Keratinocyte (primary cell): ENCODE measurements around the gene CPS1. TPM values are rescaled to one million over a fixed set of nuclear protein-coding genes. Genes with fewer than 3 reads are reported as not detected.
A peak's percentile ranks its signal among the peaks of the same experiment; 100 is the strongest.

Source experiments
- DNase-seq: peaks from one replicate; pipeline ENCODE4 v3.0.0-alpha.2; 2011; ENCODE audit warnings: low read depth, missing footprints, low spot score
- FAIRE-seq: peaks from 2 replicates; lab custom pipeline; 2011; peaks lifted over from hg19 to GRCh38; lab: Jason Lieb, UNC
- H2AFZ ChIP-seq: 2 replicates; pipeline ENCODE4 v1.6.0; 2012; ENCODE audit warnings: low read length, control low read depth, inconsistent platforms; ENCODE audit not compliant: control insufficient read depth
- H3K27ac ChIP-seq: 2 replicates; pipeline ENCODE4 v1.5.1; 2011; ENCODE audit warnings: low read length; ENCODE audit not compliant: control insufficient read depth, insufficient read depth
- H3K27me3 ChIP-seq: 3 replicates; pipeline ENCODE4 v1.6.0; 2011; ENCODE audit warnings: low read length; ENCODE audit not compliant: control insufficient read depth, insufficient read depth; ENCODE audit errors: extremely low read depth
- H3K36me3 ChIP-seq, 2 experiments: 2 replicates in 1 of 2; 3 replicates in 1 of 2; pipeline ENCODE4 v1.5.1; 2011; ENCODE audit warnings: low read length in 2 of 2, mild to moderate bottlenecking in 1 of 2; ENCODE audit not compliant: control insufficient read depth in 2 of 2, insufficient read depth in 2 of 2; ENCODE audit errors: extremely low read depth in 1 of 2
- H3K4me1 ChIP-seq: 3 replicates; pipeline ENCODE4 v1.5.1; 2011; ENCODE audit warnings: low read length; ENCODE audit not compliant: control insufficient read depth, insufficient read depth; ENCODE audit errors: extremely low read depth
- H3K4me2 ChIP-seq: 3 replicates; pipeline ENCODE4 v1.6.0; 2011; ENCODE audit warnings: low read depth, low read length; ENCODE audit not compliant: control insufficient read depth, insufficient read depth; ENCODE audit errors: extremely low read depth
- H3K4me3 ChIP-seq, 3 experiments: fragments of 200-600 bp in 1 of 3; sonication (generic) in 1 of 3; 2 replicates in 2 of 3; 3 replicates in 1 of 3; pipeline ENCODE4 v1.5.1; 2011 to 2016; ENCODE audit warnings: low read length in 3 of 3, mild to moderate bottlenecking in 3 of 3, control low read depth in 2 of 3, inconsistent platforms in 1 of 3, low read depth in 1 of 3, mixed read lengths in 1 of 3, mixed run types in 1 of 3, moderate library complexity in 1 of 3; ENCODE audit not compliant: control insufficient read depth in 2 of 3, insufficient read depth in 2 of 3; ENCODE audit errors: extremely low read depth in 1 of 3
- H3K79me2 ChIP-seq: 2 replicates; pipeline ENCODE4 v1.6.0; 2012; ENCODE audit warnings: low read length; ENCODE audit not compliant: control insufficient read depth, insufficient read depth
- H3K9ac ChIP-seq: 3 replicates; pipeline ENCODE4 v1.6.0; 2011; ENCODE audit warnings: low read length; ENCODE audit not compliant: control insufficient read depth, insufficient read depth; ENCODE audit errors: extremely low read depth
- H3K9me1 ChIP-seq: 3 replicates; pipeline ENCODE4 v1.6.0; 2011; ENCODE audit warnings: low read length; ENCODE audit not compliant: control insufficient read depth, insufficient read depth; ENCODE audit errors: extremely low read depth
- H3K9me3 ChIP-seq: 2 replicates; pipeline ENCODE4 v1.5.1; 2012; ENCODE audit warnings: low read depth, low read length; ENCODE audit not compliant: control insufficient read depth
- H4K20me1 ChIP-seq: 3 replicates; pipeline ENCODE4 v1.6.0; 2011; ENCODE audit warnings: low read length; ENCODE audit not compliant: control insufficient read depth, insufficient read depth; ENCODE audit errors: extremely low read depth
- CTCF ChIP-seq, 3 experiments: IDR thresholded peaks in 1 of 3; conservative IDR thresholded peaks in 1 of 3; optimal IDR thresholded peaks in 1 of 3; 2 replicates in 2 of 3; 3 replicates in 1 of 3; pipeline versions ENCODE3 to v1.5.1; 2011; ENCODE audit warnings: low read length in 3 of 3, mild to moderate bottlenecking in 3 of 3, moderate library complexity in 2 of 3, control low read depth in 1 of 3, inconsistent platforms in 1 of 3; ENCODE audit not compliant: insufficient read depth in 2 of 3; ENCODE audit errors: extremely low read depth in 1 of 3
- EZH2 ChIP-seq: IDR thresholded peaks from one replicate; pipeline ENCODE4 v1.6.1; 2012; ENCODE audit warnings: inconsistent platforms, mild to moderate bottlenecking, low read length, moderate library complexity
- dilution Hi-C: fragments of 300-500 bp; cut with MboI; formaldehyde crosslinking; loops from one replicate; pipeline ENCODE4 v1.7.0; 2020; ENCODE audit warnings: low sequenced_read_pairs; ENCODE audit not compliant: extremely low pct_ligation_motif_present
- polyA plus RNA-seq, 5 experiments: library from polyadenylated mRNA; depleted of rRNA in 3 of 5; stranded (reverse) in 3 of 5; stranded (forward) in 1 of 5; unstranded in 1 of 5; fragments of >200 nt; gene quantifications; 1 replicate in 1 of 5; 2 replicates in 3 of 5; 3 replicates in 1 of 5; pipeline versions ENCODE4 v1.2.1 to v1.2.3, GENCODE V29; 2011 to 2012; ENCODE audit warnings: missing spikeins in 2 of 5, low read depth in 1 of 5, low replicate concordance in 1 of 5

The CPS1 gene
- polyA plus RNA-seq, 1 donor (not counting 4 experiments of a cell fraction or from before 2014, with no cell fraction given), result 33.0 TPM

GRCh38 chr2:210617318-210617717 is 60.9 kb downstream of the CPS1 start:
- dilution Hi-C loops, result no loop called here
- no peak for TF ChIP-seq EZH2
- TF ChIP-seq CTCF (optimal IDR thresholded peaks at IDR 0.05 in 1 of 3, IDR thresholded peaks at IDR 0.05 in 1 of 3, conservative IDR thresholded peaks at IDR 0.05 in 1 of 3; ENCODE audit: extremely low read depth in 1 of 3, insufficient read depth in 2 of 3, low read length in 3 of 3), result no peak
- FAIRE-seq, result no peak
- Histone ChIP-seq H3K4me3 (no peak overlapping the region), H3K27ac (no peak overlapping the region), H3K4me2 (no peak overlapping the region), H3K27me3 (no peaks in the 10 kb centered on the region), H3K4me1 (no peaks in the 10 kb centered on the region), H3K9me1 (no peaks in the 10 kb centered on the region), H3K9me3 (no peaks in the 10 kb centered on the region), H3K36me3 (no peaks in the 10 kb centered on the region), H3K9ac (no peak overlapping the region), H3K79me2 (no peaks in the 10 kb centered on the region), H2AFZ (no peak overlapping the region), H4K20me1 (no peaks in the 10 kb centered on the region)
- no peak for DNase-seq

GRCh38 chr2:210617732-210618330 is 61.4 kb downstream of the CPS1 start:
- no peak overlapping the region for H3K4me2 ChIP-seq
- H3K27me3 ChIP-seq, result no peaks in the 10 kb centered on the region
- no peak for DNase-seq
- no peaks in the 10 kb centered on the region for H3K4me1 ChIP-seq
- no peaks in the 10 kb centered on the region for H3K9me3 ChIP-seq
- no peak overlapping the region for H3K9ac ChIP-seq
- FAIRE-seq, result peak; percentile 34
- H3K36me3 ChIP-seq, result no peaks in the 10 kb centered on the region
- H4K20me1 ChIP-seq, result no peaks in the 10 kb centered on the region
- dilution Hi-C loops, result no loop called here
- no peaks in the 10 kb centered on the region for H3K79me2 ChIP-seq
- no peak overlapping the region for H3K27ac ChIP-seq
- H2AFZ ChIP-seq, result no peak overlapping the region
- TF ChIP-seq EZH2 (no peak), CTCF (optimal IDR thresholded peaks at IDR 0.05 in 1 of 3, IDR thresholded peaks at IDR 0.05 in 1 of 3, conservative IDR thresholded peaks at IDR 0.05 in 1 of 3; ENCODE audit: extremely low read depth in 1 of 3, insufficient read depth in 2 of 3, low read length in 3 of 3) (peak; percentile 26 to 62 (median 62))
- no peak overlapping the region for H3K4me3 ChIP-seq
- no peaks in the 10 kb centered on the region for H3K9me1 ChIP-seq
